HG03565 (cell line): ENCODE results near the gene TRIM38.
"Not testable (repeated sequence)": the region's sequence is repeated elsewhere in the genome, so short reads cannot be mapped to it uniquely, and the experiment has no call there.

Source experiments
- ATAC-seq: cut with Tn5 transposase; IDR thresholded peaks from one replicate; pipeline ENCODE4 v1.9.1; 2021; ENCODE audit warnings: mild to moderate bottlenecking, moderate library complexity; ENCODE audit not compliant: unreplicated experiment

The TRIM38 gene

DNA sequence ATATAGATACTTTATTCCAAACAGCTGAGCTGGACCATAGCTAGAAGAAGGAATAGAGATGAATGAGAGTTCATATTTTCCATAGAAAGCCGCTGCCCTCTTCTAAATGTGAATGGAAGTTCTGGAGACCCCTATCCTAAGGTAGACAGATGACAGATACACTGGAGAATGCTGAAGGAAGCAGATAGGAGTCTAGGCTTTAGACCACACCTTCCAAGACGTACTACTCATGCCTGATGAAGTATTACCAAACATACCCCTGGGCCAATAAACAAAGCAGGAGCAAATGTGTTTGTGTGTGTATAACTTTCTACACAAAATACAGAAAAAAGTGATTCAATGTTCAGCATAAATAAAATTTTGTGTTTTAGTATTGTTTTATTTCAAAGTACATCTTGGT is 23.0 kb upstream of the TRIM38 start:
- ATAC-seq: no peak

GRCh38 chr6:25942561-25943147 is 19.9 kb upstream of the TRIM38 start:
- ATAC-seq: no peak

GRCh38 chr6:25943887-25944286 is 18.7 kb upstream of the TRIM38 start:
- no peak for ATAC-seq

DNA sequence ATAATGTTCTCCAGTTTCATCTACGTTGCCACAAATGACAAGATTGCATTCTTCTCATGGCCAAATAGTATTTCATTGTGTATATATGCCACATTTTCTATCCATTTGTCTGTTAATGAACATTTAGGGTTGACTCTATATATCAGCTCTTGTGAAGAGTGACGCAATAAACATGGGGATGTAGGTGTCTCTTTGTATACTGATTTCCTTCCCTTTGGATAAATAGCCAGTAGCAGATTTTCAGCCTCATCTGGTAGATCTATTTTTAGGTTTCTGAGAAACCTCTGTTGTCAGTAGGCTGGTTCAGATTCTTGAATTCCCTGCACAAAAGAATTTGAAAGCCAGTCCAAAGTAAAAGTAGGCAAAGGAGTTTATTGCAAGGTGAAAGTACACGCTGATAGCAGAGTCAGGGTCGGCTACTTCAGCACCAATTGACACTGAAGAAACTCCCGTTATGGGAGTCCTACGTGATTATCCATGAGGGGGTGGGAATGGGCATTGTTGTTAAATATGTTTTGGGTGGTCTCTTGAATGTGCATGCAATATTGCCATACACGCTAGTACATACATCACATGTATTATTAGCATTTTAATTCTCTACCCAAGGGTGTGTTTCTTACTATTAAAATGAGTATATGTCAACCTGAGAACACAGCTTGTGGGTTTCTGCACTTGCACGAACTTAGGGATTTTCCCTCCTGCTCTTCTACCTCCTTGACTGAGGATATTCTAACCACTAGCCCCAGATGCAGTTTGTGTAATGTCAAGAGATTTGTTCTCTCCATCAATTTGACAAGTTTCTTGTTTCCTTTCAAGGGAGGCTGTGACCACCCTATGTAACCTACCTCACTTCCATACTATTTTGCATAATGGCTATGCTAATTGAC is 17.7 kb upstream of the TRIM38 start:
- ATAC-seq: peak; percentile 90

DNA sequence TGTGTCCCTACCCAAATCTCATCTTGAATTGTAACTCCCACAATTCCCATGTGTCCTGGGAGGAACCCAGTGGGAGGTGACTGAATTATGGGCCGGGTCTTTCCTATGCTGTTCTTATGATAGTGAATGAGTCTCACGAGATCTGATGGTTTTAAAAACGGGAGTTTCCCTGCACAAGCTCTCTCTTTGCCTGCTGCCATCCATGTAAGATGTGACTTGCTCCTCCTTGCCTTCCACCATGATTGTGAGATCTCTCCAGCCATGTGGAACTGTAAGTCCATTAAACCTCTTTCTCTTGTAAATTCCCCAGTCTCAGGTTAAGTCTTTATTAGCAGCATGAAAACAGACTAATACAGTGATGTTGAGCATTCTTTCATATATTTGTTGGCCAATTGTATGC is 16.9 kb upstream of the TRIM38 start:
- not testable (repeated sequence) for ATAC-seq

- ATAC-seq: no peak
Observed at GRCh38 chr6:25946631-25947030, 16.0 kb upstream of the TRIM38 start.

DNA sequence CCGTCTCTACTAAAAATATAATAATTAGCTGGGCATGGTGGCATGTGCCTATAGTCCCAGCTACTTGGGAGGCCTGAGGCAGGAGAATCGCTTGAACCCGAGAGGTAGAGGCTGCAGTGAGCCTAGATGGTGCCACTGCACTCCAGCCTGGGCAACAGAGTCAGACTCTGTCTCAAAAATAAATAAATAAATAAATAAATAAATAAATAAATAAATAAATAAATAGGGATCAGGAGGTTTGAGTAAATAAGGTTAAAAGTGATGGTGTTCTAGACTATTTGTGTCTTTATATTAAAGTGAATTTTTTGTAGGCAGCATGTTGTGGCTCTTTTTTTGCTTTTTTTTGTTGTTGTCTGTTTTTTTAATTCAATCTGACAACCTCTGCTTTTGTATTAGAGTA is 15.1 kb upstream of the TRIM38 start:
- not testable (repeated sequence) for ATAC-seq

DNA sequence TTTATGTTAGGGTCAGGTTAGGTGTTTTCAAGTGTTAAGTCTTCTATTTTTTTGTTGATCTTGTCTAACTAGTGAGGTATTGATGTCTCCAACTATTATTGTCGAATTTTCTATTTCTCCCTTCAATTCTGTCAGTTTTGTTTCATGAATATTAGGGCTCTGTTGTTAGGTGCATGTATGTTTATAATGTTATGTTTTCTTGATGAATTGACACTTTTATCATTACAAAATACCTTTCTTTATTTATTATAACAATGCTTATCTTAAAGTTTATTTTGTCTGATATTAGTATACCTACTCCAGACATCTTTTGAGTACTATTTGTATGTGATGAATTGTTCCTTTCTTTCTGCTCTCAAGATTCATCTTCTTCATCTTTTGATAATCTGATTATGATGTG is 12.9 kb upstream of the TRIM38 start:
- ATAC-seq: no peak

GRCh38 chr6:25950297-25950696 is 12.3 kb upstream of the TRIM38 start:
- ATAC-seq: no peak

- no peak for ATAC-seq
Observed at GRCh38 chr6:25951296-25952032, 11.1 kb upstream of the TRIM38 start.

GRCh38 chr6:25952535-25952934 is 10.1 kb upstream of the TRIM38 start:
- ATAC-seq: no peak

- ATAC-seq: no peak
Observed at GRCh38 chr6:25953733-25954132, 8.9 kb upstream of the TRIM38 start.

GRCh38 chr6:25954756-25955155 is 7.8 kb upstream of the TRIM38 start:
- ATAC-seq: no peak

DNA sequence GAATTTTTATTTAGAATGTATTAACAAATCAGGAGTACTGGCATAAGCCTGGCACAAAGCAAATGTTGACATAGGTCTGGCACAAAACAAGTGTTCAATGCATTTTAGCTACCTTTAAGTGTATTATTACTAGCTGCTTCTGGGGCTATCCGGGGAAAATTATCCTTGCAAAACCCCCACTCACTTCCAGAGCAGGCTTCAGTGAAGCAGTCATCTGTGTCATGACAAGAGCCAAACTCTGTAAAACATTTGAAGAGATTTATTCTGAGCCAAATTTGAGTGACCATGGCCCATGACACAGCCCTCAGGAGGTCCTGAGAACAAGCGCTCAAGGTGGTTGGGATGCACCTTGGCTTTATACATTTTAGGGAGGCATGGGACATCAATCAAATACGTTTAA is 6.4 kb upstream of the TRIM38 start:
- no peak for ATAC-seq

DNA sequence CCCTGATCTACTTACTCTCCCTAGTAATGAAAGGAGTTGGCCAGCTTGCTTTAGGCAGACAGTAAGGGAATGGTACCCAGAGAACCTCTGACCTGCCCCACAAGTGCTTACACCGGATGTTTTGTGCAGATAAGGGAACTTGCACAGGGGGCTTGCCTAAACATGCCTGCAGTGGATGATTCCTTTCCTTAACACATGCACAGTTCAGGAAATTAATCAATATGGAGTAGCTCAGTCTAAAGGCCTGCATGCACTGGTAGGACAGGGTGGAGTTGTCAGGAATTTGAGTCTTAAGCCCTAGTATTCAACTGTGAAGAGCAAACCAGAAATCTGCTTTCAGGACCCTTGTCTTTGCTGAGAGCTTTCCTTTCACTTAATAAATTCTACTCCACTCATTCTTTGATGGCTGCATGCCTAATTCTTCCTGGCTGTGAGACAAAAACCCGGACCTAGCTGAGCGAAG is 3.9 kb upstream of the TRIM38 start:
- no peak for ATAC-seq

- no peak for ATAC-seq
Observed at GRCh38 chr6:25959890-25960536, 2.6 kb upstream of the TRIM38 start.

DNA sequence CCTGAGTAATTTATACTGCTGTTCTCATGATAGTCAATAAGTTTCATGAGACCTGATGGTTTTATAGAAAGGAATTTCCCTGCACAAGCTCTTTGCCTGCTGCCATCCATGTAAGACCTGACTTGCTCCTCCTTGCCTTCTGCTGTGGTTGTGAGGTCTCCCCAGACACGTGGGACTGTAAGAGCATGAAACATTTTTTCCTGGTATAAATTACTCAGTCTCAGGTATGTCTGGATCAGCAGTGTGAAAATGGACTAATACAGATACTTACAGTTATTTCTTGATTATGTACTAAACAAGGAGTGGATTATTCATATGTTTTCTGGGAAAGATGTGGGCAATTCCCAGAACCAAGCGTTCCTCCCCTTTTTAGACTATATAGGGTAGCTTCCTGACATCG is 1.9 kb upstream of the TRIM38 start:
- ATAC-seq: no peak

DNA sequence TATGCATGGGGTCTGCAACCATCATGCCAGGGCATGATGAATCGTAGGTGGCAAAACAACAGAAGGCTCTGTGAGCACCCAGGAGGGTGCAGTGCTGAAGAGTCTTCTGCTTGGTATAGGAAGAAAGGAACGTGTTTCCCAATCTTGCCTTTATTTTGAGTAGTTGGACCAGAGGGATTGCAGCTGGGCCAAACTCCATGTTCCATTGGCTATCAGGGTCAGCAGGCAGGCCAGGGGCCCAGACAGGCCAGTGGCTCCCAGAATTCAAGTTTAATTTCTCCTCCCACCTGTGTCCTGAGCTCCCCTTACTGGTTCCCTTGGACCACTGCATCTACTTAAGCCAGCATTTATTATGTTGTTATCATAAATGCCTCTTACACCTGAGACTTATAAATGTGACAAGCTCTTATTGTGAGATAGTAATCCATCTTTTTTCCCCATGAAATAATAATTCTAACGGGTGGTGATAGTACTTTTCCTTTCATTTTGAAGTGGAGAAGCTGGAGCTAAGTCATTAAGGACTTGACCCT is 918 bp upstream of the TRIM38 start:
- no peak for ATAC-seq

- no peak for ATAC-seq
Observed at GRCh38 chr6:25963426-25964123, 973 bp downstream of the TRIM38 start.

GRCh38 chr6:25965058-25965457 is 2.5 kb downstream of the TRIM38 start:
- ATAC-seq: no peak
